Activated CD4-positive, alpha-beta memory T cell treated with anti-CD3 and anti-CD28 coated beads for 36 hours (primary cell): Measurements from ENCODE around the gene RSPO4. TPM values are rescaled to one million over a fixed set of nuclear protein-coding genes. Genes with fewer than 3 reads are reported as not detected.
"Not testable (repeated sequence)": the region's sequence is repeated elsewhere in the genome, so short reads cannot be mapped to it uniquely, and the experiment has no call there.

Experiments
- CTCF ChIA-PET: fragments of 350-600 bp; sonication (Branson Sonifier 250); formaldehyde crosslinking; loops from one replicate; lab custom pipeline; 2021; ENCODE audit warnings: antibody characterized with exemption, inconsistent platforms; lab: Charles Lee
- POLR2A ChIA-PET: fragments of 350-600 bp; sonication (Branson Sonifier 250); formaldehyde crosslinking; loops from one replicate; lab custom pipeline; 2021; ENCODE audit warnings: antibody characterized with exemption; lab: Charles Lee
- DNase-seq: peaks from one replicate; pipeline ENCODE4 v3.0.0-alpha.2; 2020
- H3K27ac Mint-ChIP-seq: one replicate; pipeline ENCODE4 v1.8.0; 2021; ENCODE audit warnings: mixed read lengths
- H3K27me3 Mint-ChIP-seq: one replicate; pipeline ENCODE4 v1.8.0; 2021; ENCODE audit warnings: mixed read lengths
- H3K36me3 Mint-ChIP-seq: one replicate; pipeline ENCODE4 v1.8.0; 2021; ENCODE audit warnings: mixed read lengths
- H3K4me1 Mint-ChIP-seq: one replicate; pipeline ENCODE4 v1.8.0; 2021; ENCODE audit warnings: low read depth, mixed read lengths
- H3K4me3 Mint-ChIP-seq: one replicate; pipeline ENCODE4 v1.8.0; 2021; ENCODE audit warnings: mild to moderate bottlenecking, mixed read lengths
- H3K9me3 Mint-ChIP-seq: one replicate; pipeline ENCODE4 v1.8.0; 2021; ENCODE audit warnings: mixed read lengths
- intact Hi-C: fragments of 100-400 bp; cut with micrococcal nuclease; formaldehyde crosslinking; loops from one replicate; pipeline ENCODE4 v1.15.1; 2023
- total RNA-seq, 2 experiments: library from RNA; stranded (reverse); gene quantifications; one replicate each; pipeline ENCODE4 v1.2.3, GENCODE V29; 2021

Gene RSPO4
- total RNA-seq, result not detected

DNA sequence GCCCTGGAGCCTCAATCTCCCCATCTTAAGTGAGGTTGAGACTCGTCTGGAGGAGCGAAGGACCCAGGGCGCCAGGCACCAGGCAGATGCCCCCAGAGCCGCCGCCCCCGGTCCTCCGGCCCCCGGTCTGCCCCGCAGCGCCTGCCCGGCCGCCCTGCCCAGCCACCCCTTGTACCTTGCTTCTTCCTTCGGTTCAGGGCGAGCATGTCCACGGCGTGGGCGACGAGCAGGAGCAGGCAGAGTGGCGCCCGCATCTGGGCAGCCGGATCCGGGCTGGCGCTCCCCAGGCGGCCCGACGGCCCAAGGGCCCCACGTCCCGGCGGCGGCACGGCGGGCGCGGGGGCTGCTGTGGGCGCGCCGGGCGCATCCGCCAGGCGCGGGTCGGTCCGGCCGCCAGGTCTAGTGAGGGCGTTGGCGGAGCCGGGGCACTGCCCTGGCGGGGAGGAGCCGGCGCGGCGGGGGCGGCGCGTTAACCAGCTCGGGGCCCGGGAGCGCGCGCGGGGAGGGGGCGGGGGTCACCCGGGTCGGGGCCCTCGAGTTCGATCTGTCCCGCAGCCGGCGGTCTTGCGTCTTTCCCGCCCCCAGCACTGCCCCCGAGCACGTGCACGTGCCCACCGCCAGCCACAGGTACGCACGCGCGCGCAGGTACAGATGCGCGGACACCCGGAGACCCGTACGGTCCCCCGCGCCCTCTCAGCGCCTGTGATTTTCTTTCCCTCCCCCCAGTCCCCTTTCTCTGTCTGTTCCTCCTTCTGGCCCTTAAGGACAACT is at the start of gene RSPO4:
Gene RSPO4, minus strand, starts transcription at position 401 of the 771 bp plus-strand sequence. Its CDS starts 147 bp downstream, at position 254.
- Mint-ChIP-seq H3K27me3 (peaks cover 42% of the 10 kb centered on the region), H3K27ac (no peak within 1 kb of the TSS), H3K4me3 (peak within 1 kb of the TSS; percentile 23), H3K4me1 (peaks cover 6% of the 10 kb centered on the region), H3K9me3 (no peaks in the 10 kb centered on the region), H3K36me3 (no peaks in the 10 kb centered on the region)
- intact Hi-C loops, result no loop called here
- POLR2A ChIA-PET, result no interaction called here
- CTCF ChIA-PET, result interaction anchor here (0.6 to 1.3 kb wide), 2 partner anchors 46 to 265 kb away, joined by 3 to 4 read pairs; no protein-coding TSS in a partner anchor
- DNase-seq, result no peak

GRCh38 chr20:1050440-1050839 is 48.3 kb upstream of the RSPO4 start:
- Mint-ChIP-seq H3K36me3 (no peaks in the 10 kb centered on the region), H3K27ac (no peak overlapping the region), H3K4me1 (no peaks in the 10 kb centered on the region), H3K27me3 (no peaks in the 10 kb centered on the region), H3K4me3 (no peak overlapping the region), H3K9me3 (peaks cover 2% of the 10 kb centered on the region)
- intact Hi-C loops, result no loop called here
- ChIA-PET CTCF (no interaction called here), POLR2A (no interaction called here)
- no peak for DNase-seq

GRCh38 chr20:1045860-1046418 is 43.8 kb upstream of the RSPO4 start:
- intact Hi-C loops, result no loop called here
- no peaks in the 10 kb centered on the region for H3K36me3 Mint-ChIP-seq

GRCh38 chr20:1041845-1042390 is 39.8 kb upstream of the RSPO4 start:
- ChIA-PET POLR2A (no interaction called here), CTCF (no interaction called here)
- intact Hi-C loops, result no loop called here
- H3K36me3 Mint-ChIP-seq, result no peaks in the 10 kb centered on the region
- H3K27me3 Mint-ChIP-seq, result no peaks in the 10 kb centered on the region
- no peak for DNase-seq
- no peaks in the 10 kb centered on the region for H3K4me1 Mint-ChIP-seq
- H3K27ac Mint-ChIP-seq, result no peak overlapping the region
- H3K9me3 Mint-ChIP-seq, result no peaks in the 10 kb centered on the region
- H3K4me3 Mint-ChIP-seq, result no peak overlapping the region

More at GRCh38 chr20:1045860-1046418, 43.8 kb upstream of the RSPO4 start:
- ChIA-PET POLR2A (no interaction called here), CTCF (no interaction called here)
- Mint-ChIP-seq H3K9me3 (peaks cover 2% of the 10 kb centered on the region), H3K4me1 (no peaks in the 10 kb centered on the region), H3K4me3 (no peak overlapping the region), H3K27ac (no peak overlapping the region), H3K27me3 (no peaks in the 10 kb centered on the region)
- DNase-seq, result no peak

DNA sequence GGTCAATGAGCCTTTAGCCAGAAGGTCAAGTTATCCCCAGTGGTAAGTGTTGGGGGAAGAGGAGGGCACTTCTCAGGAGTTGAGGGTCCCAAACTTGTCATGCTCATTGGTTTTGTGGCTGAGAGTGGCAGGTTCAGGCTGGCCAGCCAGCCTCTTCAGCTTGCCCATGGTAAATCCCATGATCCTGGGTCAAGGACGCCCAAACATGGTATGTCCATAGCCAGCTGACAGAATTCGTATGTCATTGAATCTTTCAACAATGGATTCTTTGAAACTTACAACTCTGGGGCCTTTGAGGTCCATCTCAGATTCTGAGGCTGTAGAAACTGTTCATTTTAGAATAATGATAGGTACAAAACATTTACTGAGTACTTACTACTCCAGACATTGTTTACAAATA is 36.1 kb upstream of the RSPO4 start:
- no peak overlapping the region for H3K4me3 Mint-ChIP-seq
- H3K4me1 Mint-ChIP-seq, result no peaks in the 10 kb centered on the region
- peaks cover 12% of the 10 kb centered on the region for H3K27me3 Mint-ChIP-seq
- DNase-seq, result no peak
- no peak overlapping the region for H3K27ac Mint-ChIP-seq
- ChIA-PET POLR2A (no interaction called here), CTCF (no interaction called here)
- H3K9me3 Mint-ChIP-seq, result no peaks in the 10 kb centered on the region
- intact Hi-C loops, result no loop called here
- H3K36me3 Mint-ChIP-seq, result no peaks in the 10 kb centered on the region

DNA sequence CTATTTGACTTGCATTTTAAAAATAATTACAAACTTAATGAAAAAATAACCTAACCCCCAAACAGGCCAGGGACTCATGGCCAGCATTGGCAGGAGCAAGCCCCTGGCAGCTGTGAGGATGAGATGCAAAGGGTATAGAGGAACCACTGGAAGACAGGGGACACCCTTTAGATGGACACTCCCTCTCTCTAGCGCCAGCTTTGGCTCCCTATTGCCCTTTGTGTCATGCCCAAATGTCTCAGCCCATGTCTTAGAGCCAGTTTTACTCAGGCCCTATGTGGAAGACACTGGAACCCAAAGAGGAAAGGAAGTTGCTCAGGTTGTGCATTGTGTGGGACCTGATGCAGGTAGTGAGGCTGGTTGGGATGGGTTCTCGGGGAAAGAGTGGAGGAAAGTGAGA is 34.9 kb upstream of the RSPO4 start:
- ChIA-PET POLR2A (no interaction called here), CTCF (no interaction called here)
- no peak overlapping the region for H3K27ac Mint-ChIP-seq
- intact Hi-C loops, result no loop called here
- DNase-seq, result no peak
- no peaks in the 10 kb centered on the region for H3K9me3 Mint-ChIP-seq
- H3K36me3 Mint-ChIP-seq, result no peaks in the 10 kb centered on the region
- no peaks in the 10 kb centered on the region for H3K4me1 Mint-ChIP-seq
- H3K4me3 Mint-ChIP-seq, result no peak overlapping the region
- peaks cover 12% of the 10 kb centered on the region for H3K27me3 Mint-ChIP-seq

- ChIA-PET POLR2A (no interaction called here), CTCF (no interaction called here)
- H3K9me3 Mint-ChIP-seq, result no peaks in the 10 kb centered on the region
- peaks cover 12% of the 10 kb centered on the region for H3K27me3 Mint-ChIP-seq
- no peaks in the 10 kb centered on the region for H3K4me1 Mint-ChIP-seq
- H3K36me3 Mint-ChIP-seq, result no peaks in the 10 kb centered on the region
- H3K27ac Mint-ChIP-seq, result no peak overlapping the region
- H3K4me3 Mint-ChIP-seq, result no peak overlapping the region
- intact Hi-C loops, result no loop called here
- no peak for DNase-seq
Observed at GRCh38 chr20:1035466-1035865, 33.4 kb upstream of the RSPO4 start.

- no peaks in the 10 kb centered on the region for H3K36me3 Mint-ChIP-seq
- intact Hi-C loops, result no loop called here
- ChIA-PET POLR2A (no interaction called here), CTCF (no interaction called here)
- no peak overlapping the region for H3K4me3 Mint-ChIP-seq
- no peaks in the 10 kb centered on the region for H3K9me3 Mint-ChIP-seq
- peaks cover 12% of the 10 kb centered on the region for H3K27me3 Mint-ChIP-seq
- DNase-seq, result no peak
- H3K4me1 Mint-ChIP-seq, result no peaks in the 10 kb centered on the region
- no peak overlapping the region for H3K27ac Mint-ChIP-seq
Observed at GRCh38 chr20:1034415-1034789, 32.3 kb upstream of the RSPO4 start.

- Mint-ChIP-seq H3K36me3 (no peaks in the 10 kb centered on the region), H3K27me3 (peaks cover 12% of the 10 kb centered on the region), H3K27ac (no peak overlapping the region), H3K4me1 (no peaks in the 10 kb centered on the region), H3K9me3 (no peaks in the 10 kb centered on the region), H3K4me3 (no peak overlapping the region)
- POLR2A ChIA-PET, result no interaction called here
- peak; percentile 31 for DNase-seq
- intact Hi-C loops, result no loop called here
- CTCF ChIA-PET, result no interaction called here
Observed at GRCh38 chr20:1033751-1034414, 31.8 kb upstream of the RSPO4 start.

DNA sequence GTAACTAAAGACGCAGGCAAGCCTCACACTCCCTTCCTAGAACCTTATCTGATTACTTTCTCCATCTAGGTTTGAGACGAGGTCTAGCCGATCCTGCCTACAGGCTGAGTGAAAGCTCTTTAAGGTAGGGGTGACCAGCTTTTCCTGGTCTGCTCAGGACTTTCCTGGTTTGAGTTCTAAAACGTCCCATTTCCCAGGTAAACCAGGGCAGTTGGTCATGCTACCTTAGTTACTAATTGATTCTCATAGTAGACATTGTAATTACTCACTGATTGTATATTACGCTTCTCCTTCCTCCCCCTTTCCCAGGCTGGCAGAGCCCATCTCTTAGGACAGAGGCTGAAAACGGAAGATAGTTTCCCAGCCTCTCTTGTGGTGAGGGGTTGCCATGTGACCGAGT is 27.9 kb upstream of the RSPO4 start:
- Mint-ChIP-seq H3K27ac (no peak overlapping the region), H3K9me3 (no peaks in the 10 kb centered on the region), H3K4me1 (no peaks in the 10 kb centered on the region), H3K36me3 (no peaks in the 10 kb centered on the region), H3K27me3 (peaks cover 11% of the 10 kb centered on the region), H3K4me3 (no peak overlapping the region)
- CTCF ChIA-PET, result no interaction called here
- intact Hi-C loops, result no loop called here
- DNase-seq, result no peak
- POLR2A ChIA-PET, result no interaction called here

- H3K36me3 Mint-ChIP-seq, H3K27ac Mint-ChIP-seq, POLR2A ChIA-PET, H3K9me3 Mint-ChIP-seq, CTCF ChIA-PET, H3K27me3 Mint-ChIP-seq, H3K4me3 Mint-ChIP-seq, H3K4me1 Mint-ChIP-seq, intact Hi-C loops, DNase-seq: not testable (repeated sequence)
Observed at GRCh38 chr20:1026214-1026613, 24.1 kb upstream of the RSPO4 start.

GRCh38 chr20:1022871-1023270 is 20.8 kb upstream of the RSPO4 start:
- H3K27ac Mint-ChIP-seq, result no peak overlapping the region
- H3K36me3 Mint-ChIP-seq, result no peaks in the 10 kb centered on the region
- no peaks in the 10 kb centered on the region for H3K9me3 Mint-ChIP-seq
- intact Hi-C loops, result no loop called here
- H3K27me3 Mint-ChIP-seq, result peaks cover 4% of the 10 kb centered on the region
- POLR2A ChIA-PET, result no interaction called here
- DNase-seq, result no peak
- no peak overlapping the region for H3K4me3 Mint-ChIP-seq
- CTCF ChIA-PET, result no interaction called here
- no peaks in the 10 kb centered on the region for H3K4me1 Mint-ChIP-seq
